Esophagus muscularis mucosa (tissue), 4 donors: ENCODE data around the gene PLEK2. TPM values are rescaled to one million over a fixed set of nuclear protein-coding genes. Genes with fewer than 3 reads are reported as not detected.

ENCODE experiments used
- DNase-seq: peaks from one replicate; pipeline ENCODE4 v3.0.0-alpha.2; 2017; ENCODE audit errors: extremely low spot score
- H3K27ac ChIP-seq, 4 donors: fragments of 200-600 bp; sonication (generic); replicated peaks in 1 of 4; 1 replicate in 3 of 4; 2 replicates in 1 of 4; pipeline ENCODE4 v1.5.1; 2016 to 2019; ENCODE audit warnings: mild to moderate bottlenecking in 1 of 4
- H3K27me3 ChIP-seq, 4 donors: fragments of 200-600 bp; sonication (generic); one replicate each; pipeline versions ENCODE4 v1.5.1 to v1.6.0; 2016 to 2019
- H3K36me3 ChIP-seq, 4 donors: fragments of 200-600 bp; sonication (generic); one replicate each; pipeline ENCODE4 v1.5.1; 2016 to 2019
- H3K4me1 ChIP-seq, 4 donors: fragments of 200-600 bp; sonication (generic); one replicate each; pipeline ENCODE4 v1.5.1; 2016 to 2019
- H3K4me3 ChIP-seq, 4 donors: fragments of 200-600 bp; sonication (generic); 1 replicate in 2 of 4; 2 replicates in 2 of 4; pipeline ENCODE4 v1.5.1; 2016 to 2019; ENCODE audit warnings: mild to moderate bottlenecking in 4 of 4, moderate library complexity in 1 of 4
- H3K9me3 ChIP-seq, 4 donors: fragments of 200-600 bp; sonication (generic); 1 replicate in 3 of 4; 2 replicates in 1 of 4; pipeline ENCODE4 v1.5.1; 2016 to 2019
- EP300 ChIP-seq: sonication (generic); formaldehyde crosslinking; IDR thresholded peaks from one replicate; pipeline ENCODE4 v1.6.1; 2017; ENCODE audit warnings: antibody characterized with exemption
- POLR2A ChIP-seq: fragments of 450-650 bp; IDR thresholded peaks from one replicate; pipeline ENCODE4 v1.6.1; 2017; ENCODE audit warnings: antibody characterized with exemption, moderate library complexity, mild to moderate bottlenecking, low read depth
- POLR2AphosphoS5 ChIP-seq, 2 donors: sonication (generic); formaldehyde crosslinking; IDR thresholded peaks; one replicate each; pipeline ENCODE4 v1.6.1; 2017; ENCODE audit warnings: antibody characterized with exemption in 2 of 2
- WGBS: methylation state at CpG from one replicate; pipeline ENCODE4 v1.1.5; 2018; 5-methylcytosine and 5-hydroxymethylcytosine counted together
- intact Hi-C: fragments of 100-400 bp; cut with DNase I; formaldehyde crosslinking; loops from one replicate; pipeline ENCODE4 v1.15.1; 2023
- total RNA-seq, 4 donors: library from RNA; depleted of rRNA; stranded (reverse); fragments of >200 nt; gene quantifications; one replicate each; pipeline versions ENCODE4 v1.1.0 to v1.2.1, GENCODE V29; 2016
- TF ChIP-seq, protein P1 (sequence below), 3 experiments: fragments of 200-600 bp in 2 of 3; fragments of 450-650 bp in 1 of 3; sonication (generic) in 2 of 3; IDR thresholded peaks; one replicate each; pipeline ENCODE4 v1.5.1; 2017 to 2019; ENCODE audit warnings: antibody characterized with exemption in 3 of 3, mild to moderate bottlenecking in 2 of 3, moderate library complexity in 1 of 3

PLEK2 gene
- total RNA-seq, 4 donors from 2014 or later, result 0.40 to 0.66 (median 0.65) TPM; not detected in 1

- no peak for DNase-seq
- Histone ChIP-seq H3K9me3 (no peaks in the 10 kb centered on the region), H3K4me3 (no peak overlapping the region), H3K4me1 (peaks cover 0 to 10% (median 9%) of the 10 kb centered on the region in 4 donors), H3K36me3 (no peaks in the 10 kb centered on the region), H3K27me3 (peaks cover 0 to 13% (median 2%) of the 10 kb centered on the region in 4 donors), H3K27ac (no peak overlapping the region)
- WGBS, result 84% methylated on average over 4 of the region's 4 CpGs
- no peak for TF ChIP-seq POLR2A
- no peak for TF ChIP-seq POLR2AphosphoS5 (IDR thresholded peaks at IDR 0.05)
- TF ChIP-seq, protein P1, sequence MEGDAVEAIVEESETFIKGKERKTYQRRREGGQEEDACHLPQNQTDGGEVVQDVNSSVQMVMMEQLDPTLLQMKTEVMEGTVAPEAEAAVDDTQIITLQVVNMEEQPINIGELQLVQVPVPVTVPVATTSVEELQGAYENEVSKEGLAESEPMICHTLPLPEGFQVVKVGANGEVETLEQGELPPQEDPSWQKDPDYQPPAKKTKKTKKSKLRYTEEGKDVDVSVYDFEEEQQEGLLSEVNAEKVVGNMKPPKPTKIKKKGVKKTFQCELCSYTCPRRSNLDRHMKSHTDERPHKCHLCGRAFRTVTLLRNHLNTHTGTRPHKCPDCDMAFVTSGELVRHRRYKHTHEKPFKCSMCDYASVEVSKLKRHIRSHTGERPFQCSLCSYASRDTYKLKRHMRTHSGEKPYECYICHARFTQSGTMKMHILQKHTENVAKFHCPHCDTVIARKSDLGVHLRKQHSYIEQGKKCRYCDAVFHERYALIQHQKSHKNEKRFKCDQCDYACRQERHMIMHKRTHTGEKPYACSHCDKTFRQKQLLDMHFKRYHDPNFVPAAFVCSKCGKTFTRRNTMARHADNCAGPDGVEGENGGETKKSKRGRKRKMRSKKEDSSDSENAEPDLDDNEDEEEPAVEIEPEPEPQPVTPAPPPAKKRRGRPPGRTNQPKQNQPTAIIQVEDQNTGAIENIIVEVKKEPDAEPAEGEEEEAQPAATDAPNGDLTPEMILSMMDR (IDR thresholded peaks at IDR 0.05), result no peak
- no peak for TF ChIP-seq EP300
- intact Hi-C loops, result loop anchor here (2.0 to 5.0 kb wide), 2 partner anchors 145 to 277 kb away; partner anchors contain the start of gene RDH12
These were observed 13.6 kb upstream of the PLEK2 start for GRCh38 chr14:67425608-67426007.

DNA sequence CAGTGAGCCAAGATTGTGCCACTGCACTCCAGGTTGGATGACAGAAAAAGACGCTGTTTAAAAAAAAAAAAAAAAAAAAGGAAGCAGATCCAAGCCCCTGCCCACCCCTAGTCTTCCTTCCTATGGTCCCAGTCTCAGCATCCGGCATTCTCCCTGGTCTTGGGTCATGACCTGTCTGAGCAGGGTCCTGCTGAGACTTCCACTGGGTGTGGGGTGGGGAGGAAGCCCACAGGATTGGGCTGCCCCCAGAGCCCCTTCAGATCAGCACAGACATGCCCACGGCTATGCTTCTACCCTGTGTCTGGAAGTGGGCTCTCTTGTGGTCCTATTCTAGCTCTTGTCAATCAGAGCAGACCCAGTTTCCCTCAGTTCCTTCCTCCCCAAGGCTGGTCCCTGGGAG is 12.6 kb upstream of the PLEK2 start:
- H3K4me3 ChIP-seq, result no peak overlapping the region
- no peak for DNase-seq
- intact Hi-C loops, result no loop called here
- H3K36me3 ChIP-seq, result no peaks in the 10 kb centered on the region
- H3K9me3 ChIP-seq, result no peaks in the 10 kb centered on the region
- H3K4me1 ChIP-seq, result peaks cover 0 to 10% (median 9%) of the 10 kb centered on the region in 4 donors
- H3K27me3 ChIP-seq, result peaks cover 0 to 13% (median 2%) of the 10 kb centered on the region in 4 donors
- TF ChIP-seq POLR2A (no peak), POLR2AphosphoS5 (IDR thresholded peaks at IDR 0.05) (no peak), EP300 (no peak)
- TF ChIP-seq, protein P1 (IDR thresholded peaks at IDR 0.05), result no peak
- H3K27ac ChIP-seq, result no peak overlapping the region
- WGBS, result 56% methylated on average over 3 of the region's 3 CpGs

GRCh38 chr14:67423424-67423823 is 11.5 kb upstream of the PLEK2 start:
- H3K4me3 ChIP-seq, result no peak overlapping the region
- no peak for DNase-seq
- no peaks in the 10 kb centered on the region for H3K36me3 ChIP-seq
- peaks cover 0 to 21% (median 2%) of the 10 kb centered on the region in 4 donors for H3K27me3 ChIP-seq
- TF ChIP-seq POLR2AphosphoS5 (IDR thresholded peaks at IDR 0.05), result no peak
- TF ChIP-seq, protein P1 (IDR thresholded peaks at IDR 0.05), result no peak
- TF ChIP-seq POLR2A, result no peak
- no peak for TF ChIP-seq EP300
- H3K27ac ChIP-seq, result no peak overlapping the region
- 78% methylated on average over 2 of the region's 2 CpGs for WGBS
- peaks cover 0 to 10% (median 9%) of the 10 kb centered on the region in 4 donors for H3K4me1 ChIP-seq
- intact Hi-C loops, result no loop called here
- H3K9me3 ChIP-seq, result no peaks in the 10 kb centered on the region

DNA sequence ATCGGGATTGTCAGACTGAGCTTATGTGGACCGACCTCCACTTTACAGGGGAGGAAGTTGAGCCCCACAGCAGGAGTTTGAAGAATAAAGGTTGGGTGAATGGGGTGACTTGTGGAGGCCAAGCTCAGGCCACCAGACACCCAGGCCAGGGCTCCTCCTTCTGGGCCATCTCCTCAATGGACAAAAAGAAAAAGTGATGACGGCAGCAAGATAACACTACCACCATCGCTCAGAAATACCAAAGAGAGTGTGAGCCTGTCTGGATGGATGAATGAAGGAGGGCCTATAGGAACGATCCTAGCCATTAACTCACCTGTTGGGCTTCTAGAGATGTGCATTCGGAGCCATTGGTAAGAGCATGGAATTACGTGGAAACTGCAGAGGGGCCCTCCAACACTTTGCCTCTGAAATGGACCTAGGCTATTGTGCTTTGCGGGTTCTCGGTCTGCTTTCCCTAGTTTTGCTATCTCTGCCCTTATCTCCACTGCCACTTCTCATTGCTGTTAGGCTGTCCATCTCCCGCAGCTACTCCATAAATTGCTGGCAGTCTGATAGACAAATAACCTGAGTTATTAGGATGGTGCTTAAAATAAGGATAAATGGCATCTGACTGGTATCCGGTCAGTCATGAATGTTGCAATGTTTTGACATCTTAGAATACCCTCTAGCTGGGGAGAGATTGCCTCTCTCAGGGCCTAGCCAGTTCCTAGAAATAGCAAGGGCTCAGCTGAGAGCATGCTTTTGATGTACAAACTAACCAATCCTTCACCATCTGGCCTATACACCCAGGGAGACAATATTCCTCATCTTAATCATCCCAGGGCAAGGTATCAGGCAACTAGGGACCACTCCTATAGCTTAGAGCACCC is 9.6 kb upstream of the PLEK2 start:
- WGBS, result 88% methylated on average over 11 of the region's 11 CpGs
- no peak overlapping the region for H3K4me3 ChIP-seq
- intact Hi-C loops, result no loop called here
- no peak overlapping the region for H3K27ac ChIP-seq
- DNase-seq, result no peak
- TF ChIP-seq POLR2AphosphoS5 (IDR thresholded peaks at IDR 0.05) (no peak), EP300 (no peak), POLR2A (no peak)
- TF ChIP-seq, protein P1 (IDR thresholded peaks at IDR 0.05), result no peak
- H3K27me3 ChIP-seq, result peaks cover 0 to 17% (median 2%) of the 10 kb centered on the region in 4 donors
- peaks cover 0 to under 1% (median 0%) of the 10 kb centered on the region in 4 donors for H3K4me1 ChIP-seq
- H3K36me3 ChIP-seq, result no peaks in the 10 kb centered on the region
- no peaks in the 10 kb centered on the region for H3K9me3 ChIP-seq
